HepG2 (cell line): ENCODE data around the gene KRABD2.
A peak's percentile ranks its signal among the peaks of the same experiment; 100 is the strongest.

ENCODE experiments used
- CEBPZ ChIP-seq: IDR thresholded peaks from 2 replicates; pipeline ENCODE4 v1.6.1; 2012; ENCODE audit warnings: low read length, improper control_type of control experiment
- NFYB ChIP-seq: sonication (generic); formaldehyde crosslinking; IDR thresholded peaks from 2 replicates; pipeline ENCODE4 v1.4.0; 2020; ENCODE audit warnings: missing genetic modification reagents
- NR2F6 ChIP-seq, 2 experiments: IDR thresholded peaks; 2 replicates each; pipeline ENCODE4 v1.6.1; 2016; ENCODE audit warnings: antibody characterized with exemption in 1 of 2, mild to moderate bottlenecking in 1 of 2
- PATZ1 ChIP-seq: sonication (generic); formaldehyde crosslinking; IDR thresholded peaks from 2 replicates; pipeline ENCODE4 v1.4.0; 2020; ENCODE audit warnings: missing genetic modification reagents
- ZNF276 ChIP-seq: sonication (generic); formaldehyde crosslinking; IDR thresholded peaks from 2 replicates; pipeline ENCODE4 v1.4.0; 2020; ENCODE audit warnings: mild to moderate bottlenecking, low read depth, missing genetic modification reagents
- ZNF318 ChIP-seq: sonication (generic); formaldehyde crosslinking; IDR thresholded peaks from 2 replicates; pipeline ENCODE4 v1.4.0; 2020; ENCODE audit warnings: mild to moderate bottlenecking, missing genetic modification reagents
- ZNF777 ChIP-seq: sonication (generic); formaldehyde crosslinking; IDR thresholded peaks from 2 replicates; pipeline ENCODE4 v1.4.0; 2020; ENCODE audit warnings: missing genetic modification reagents

Gene KRABD2

GRCh38 chr17:8405499-8406016, 29.1 kb upstream of the KRABD2 start (continued):
- TF ChIP-seq ZNF318 (CRISPR knock-in tag): no peak
- no peak for TF ChIP-seq NFYB (CRISPR knock-in tag)
- TF ChIP-seq NR2F6 (IDR thresholded peaks at IDR 0.05): peak; percentile 70; the same call in 1 of the 2 replicates
- peak; percentile 74 for TF ChIP-seq NR2F6 (CRISPR knock-in tag; IDR thresholded peaks at IDR 0.05)
- TF ChIP-seq ZNF276 (CRISPR knock-in tag): 0 out of 2 replicates have a peak, but pooled peaks have one; percentile 51
- peak; percentile 64 for TF ChIP-seq PATZ1 (CRISPR knock-in tag)
- peak; percentile 48; the same call in 1 of the 2 replicates for TF ChIP-seq ZNF777 (CRISPR knock-in tag)
- TF ChIP-seq CEBPZ: no peak
